Fibroblast of lung (primary cell): ENCODE data around the gene ZNF580. TPM values are rescaled to one million over a fixed set of nuclear protein-coding genes. Genes with fewer than 3 reads are reported as not detected.

Source experiments
- DNase-seq, 2 donors: peaks; one replicate each; pipeline versions ENCODE4 v3.0.0 to v3.0.0-alpha.2; 2010; ENCODE audit warnings: low read depth in 2 of 2
- H2AFZ ChIP-seq: 2 replicates; pipeline ENCODE4 v1.5.1; 2012; ENCODE audit warnings: low read length, control low read depth, inconsistent platforms
- H3K27ac ChIP-seq: 2 replicates; pipeline ENCODE4 v1.5.1; 2011; ENCODE audit warnings: low read length, control low read depth; ENCODE audit not compliant: insufficient read depth
- H3K27me3 ChIP-seq: 2 replicates; pipeline ENCODE4 v1.5.1; 2011; ENCODE audit warnings: mild to moderate bottlenecking, low read length; ENCODE audit not compliant: control insufficient read depth, insufficient read depth
- H3K36me3 ChIP-seq: 2 replicates; pipeline ENCODE4 v1.5.1; 2011; ENCODE audit warnings: low read length; ENCODE audit not compliant: control insufficient read depth, insufficient read depth
- H3K4me1 ChIP-seq: 2 replicates; pipeline ENCODE4 v1.5.1; 2011; ENCODE audit warnings: low read length; ENCODE audit not compliant: control insufficient read depth, insufficient read depth; ENCODE audit errors: extremely low read depth
- H3K4me2 ChIP-seq: 2 replicates; pipeline ENCODE4 v1.5.1; 2011; ENCODE audit warnings: low read length, control low read depth; ENCODE audit not compliant: insufficient read depth; ENCODE audit errors: extremely low read depth
- H3K4me3 ChIP-seq, 4 experiments: fragments of 200-600 bp in 1 of 4; sonication (generic) in 1 of 4; replicated peaks in 1 of 4; 2 replicates each; pipeline ENCODE4 v1.5.1; 2011 to 2016; ENCODE audit warnings: low read length in 4 of 4, low read depth in 3 of 4, mild to moderate bottlenecking in 3 of 4, control low read depth in 2 of 4, inconsistent platforms in 1 of 4, mixed read lengths in 1 of 4; ENCODE audit not compliant: insufficient read depth in 1 of 4; ENCODE audit errors: control extremely low read depth in 1 of 4
- H3K79me2 ChIP-seq: 2 replicates; pipeline ENCODE4 v1.5.1; 2012; ENCODE audit warnings: mild to moderate bottlenecking, low read length, inconsistent platforms; ENCODE audit not compliant: control insufficient read depth, insufficient read depth
- H3K9ac ChIP-seq: 2 replicates; pipeline ENCODE4 v1.5.1; 2011; ENCODE audit warnings: mild to moderate bottlenecking, low read length, control low read depth; ENCODE audit not compliant: insufficient read depth
- H3K9me3 ChIP-seq: 2 replicates; pipeline ENCODE4 v1.5.1; 2012; ENCODE audit warnings: low read depth, low read length; ENCODE audit not compliant: control insufficient read depth, insufficient read depth
- H4K20me1 ChIP-seq: 2 replicates; pipeline ENCODE4 v1.5.1; 2011; ENCODE audit warnings: low read length; ENCODE audit not compliant: control insufficient read depth, insufficient read depth; ENCODE audit errors: extremely low read depth
- CTCF ChIP-seq, 2 donors: IDR thresholded peaks in 1 of 2; conservative IDR thresholded peaks in 1 of 2; 1 replicate in 1 of 2; 2 replicates in 1 of 2; pipeline ENCODE4 v1.5.1; 2011 to 2012; ENCODE audit warnings: low read length in 2 of 2, control low read depth in 1 of 2, inconsistent platforms in 1 of 2, low read depth in 1 of 2, mild to moderate bottlenecking in 1 of 2
- EZH2 ChIP-seq: IDR thresholded peaks from 2 replicates; pipeline ENCODE4 v1.5.1; 2012; ENCODE audit warnings: low read length, control low read depth, mild to moderate bottlenecking; ENCODE audit errors: missing control alignments
- polyA plus RNA-seq, 2 donors: library from polyadenylated mRNA; depleted of rRNA in 1 of 2; stranded (reverse) in 1 of 2; unstranded in 1 of 2; fragments of >200 nt; gene quantifications; 2 replicates each; pipeline ENCODE4 v1.2.1, GENCODE V29; 2011 to 2012; ENCODE audit warnings: missing spikeins in 1 of 2
- total RNA-seq: library from RNA; depleted of rRNA; stranded (reverse); fragments of >200 nt; gene quantifications from 2 replicates; pipeline ENCODE4 v1.2.1, GENCODE V29; 2014

Gene ZNF580
- total and polyA plus RNA-seq, 2 donors (not counting 1 experiment from before 2014, with no cell fraction given): 4.1 to 7.2 TPM

GRCh38 chr19:55614711-55615542, 25.9 kb upstream of the ZNF580 start:
- H3K9me3 ChIP-seq: no peaks in the 10 kb centered on the region
- H3K4me3 ChIP-seq: no peak overlapping the region
- H3K36me3 ChIP-seq: peaks cover 25% of the 10 kb centered on the region
- H3K4me2 ChIP-seq: no peak overlapping the region
- peaks cover 7% of the 10 kb centered on the region for H3K79me2 ChIP-seq
- TF ChIP-seq EZH2 (no peak), CTCF (conservative IDR thresholded peaks at IDR 0.05 in 1 of 2, IDR thresholded peaks at IDR 0.05 in 1 of 2; ENCODE audit: low read depth in 1 of 2, low read length in 2 of 2) (no peak)
- no peak for DNase-seq
- H4K20me1 ChIP-seq: no peaks in the 10 kb centered on the region
- peaks cover 3% of the 10 kb centered on the region for H3K4me1 ChIP-seq
- no peaks in the 10 kb centered on the region for H3K27me3 ChIP-seq
- H3K27ac ChIP-seq: no peak overlapping the region
- no peak overlapping the region for H2AFZ ChIP-seq
- no peak overlapping the region for H3K9ac ChIP-seq

GRCh38 chr19:55615543-55616394, 25.0 kb upstream of the ZNF580 start:
- Histone ChIP-seq H3K4me2 (no peak overlapping the region), H3K4me1 (peaks cover 3% of the 10 kb centered on the region), H3K9me3 (no peaks in the 10 kb centered on the region), H2AFZ (no peak overlapping the region), H3K79me2 (peaks cover 3% of the 10 kb centered on the region), H3K36me3 (peaks cover 25% of the 10 kb centered on the region), H3K27me3 (no peaks in the 10 kb centered on the region), H4K20me1 (no peaks in the 10 kb centered on the region), H3K4me3 (no peak overlapping the region), H3K9ac (no peak overlapping the region), H3K27ac (no peak overlapping the region)
- DNase-seq: no peak
- TF ChIP-seq EZH2 (no peak), CTCF (conservative IDR thresholded peaks at IDR 0.05 in 1 of 2, IDR thresholded peaks at IDR 0.05 in 1 of 2; ENCODE audit: low read depth in 1 of 2, low read length in 2 of 2) (no peak)

GRCh38 chr19:55616395-55616875, 24.4 kb upstream of the ZNF580 start:
- Histone ChIP-seq H3K9me3 (no peaks in the 10 kb centered on the region), H3K4me1 (peaks cover 3% of the 10 kb centered on the region), H3K4me2 (no peak overlapping the region), H3K9ac (no peak overlapping the region), H3K27ac (no peak overlapping the region), H4K20me1 (no peaks in the 10 kb centered on the region), H3K27me3 (no peaks in the 10 kb centered on the region), H3K79me2 (peaks cover 3% of the 10 kb centered on the region), H3K4me3 (no peak overlapping the region), H3K36me3 (peaks cover 28% of the 10 kb centered on the region), H2AFZ (no peak overlapping the region)
- DNase-seq: no peak
- TF ChIP-seq CTCF (conservative IDR thresholded peaks at IDR 0.05 in 1 of 2, IDR thresholded peaks at IDR 0.05 in 1 of 2; ENCODE audit: low read depth in 1 of 2, low read length in 2 of 2) (no peak), EZH2 (no peak)
